HTR-8/SVneo (cell line): Measurements from ENCODE around the gene BFSP2.
A peak's percentile ranks its signal among the peaks of the same experiment; 100 is the strongest.
"Not testable (repeated sequence)": the region's sequence is repeated elsewhere in the genome, so short reads cannot be mapped to it uniquely, and the experiment has no call there.

Source experiments
- DNase-seq: peaks from one replicate; pipeline ENCODE4 v3.0.0; 2011; ENCODE audit warnings: low spot score, mixed read lengths; ENCODE audit not compliant: insufficient read length
- FAIRE-seq: peaks from 2 replicates; lab custom pipeline; 2011; peaks lifted over from hg19 to GRCh38; lab: Jason Lieb, UNC

The BFSP2 gene

DNA sequence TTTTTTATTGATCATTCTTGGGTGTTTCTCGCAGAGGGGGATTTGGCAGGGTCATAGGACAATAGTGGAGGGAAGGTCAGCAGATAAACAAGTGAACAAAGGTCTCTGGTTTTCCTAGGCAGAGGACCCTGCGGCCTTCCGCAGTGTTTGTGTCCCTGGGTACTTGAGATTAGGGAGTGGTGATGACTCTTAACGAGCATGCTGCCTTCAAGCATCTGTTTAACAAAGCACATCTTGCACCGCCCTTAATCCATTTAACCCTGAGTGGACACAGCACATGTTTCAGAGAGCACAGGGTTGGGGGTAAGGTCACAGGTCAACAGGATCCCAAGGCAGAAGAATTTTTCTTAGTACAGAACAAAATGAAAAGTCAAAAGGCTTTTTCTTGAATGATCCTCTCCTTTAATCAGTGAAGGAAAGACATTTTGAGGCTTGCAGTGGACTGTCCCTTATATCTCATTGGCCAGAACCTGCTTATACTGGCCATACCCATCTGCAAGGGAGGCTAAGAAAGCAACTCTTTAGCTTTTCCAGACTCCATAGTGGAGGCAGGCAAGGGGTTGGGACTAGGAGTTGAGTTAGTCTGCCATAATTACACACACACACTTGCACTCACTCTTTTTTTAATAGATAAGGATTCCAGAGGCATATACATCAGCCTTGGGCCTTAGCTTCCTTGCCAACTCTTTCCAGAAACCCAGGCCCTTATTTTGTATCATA, 73.8 kb downstream of the BFSP2 start:
- FAIRE-seq, DNase-seq: not testable (repeated sequence)

DNA sequence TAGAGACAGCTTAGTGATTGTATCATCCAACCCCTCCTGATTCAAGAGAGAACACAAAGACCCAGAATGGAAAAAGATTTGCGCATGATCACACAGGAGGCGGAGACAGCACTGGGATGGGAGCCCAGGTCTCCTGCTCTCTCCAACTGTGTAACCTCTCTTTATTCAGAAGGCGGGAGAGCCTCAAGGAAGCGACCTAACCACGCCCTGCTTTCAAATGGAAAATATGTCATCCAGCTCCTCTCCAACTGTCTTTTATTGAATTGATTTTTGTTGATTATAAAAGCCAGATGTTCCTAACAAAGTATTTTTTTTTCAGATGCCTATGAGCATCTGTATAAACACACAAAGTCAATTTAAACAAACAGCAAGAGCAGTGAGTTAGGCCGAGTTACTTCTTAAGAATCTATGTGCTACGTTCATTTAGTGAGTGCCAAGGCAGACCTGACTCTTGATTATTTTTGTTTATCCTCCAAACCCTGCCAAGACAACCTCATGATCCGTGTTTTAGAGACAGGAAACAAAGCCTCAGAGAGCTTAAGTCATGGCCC, 74.5 kb downstream of the BFSP2 start:
- no peak for DNase-seq
- no peak for FAIRE-seq

DNA sequence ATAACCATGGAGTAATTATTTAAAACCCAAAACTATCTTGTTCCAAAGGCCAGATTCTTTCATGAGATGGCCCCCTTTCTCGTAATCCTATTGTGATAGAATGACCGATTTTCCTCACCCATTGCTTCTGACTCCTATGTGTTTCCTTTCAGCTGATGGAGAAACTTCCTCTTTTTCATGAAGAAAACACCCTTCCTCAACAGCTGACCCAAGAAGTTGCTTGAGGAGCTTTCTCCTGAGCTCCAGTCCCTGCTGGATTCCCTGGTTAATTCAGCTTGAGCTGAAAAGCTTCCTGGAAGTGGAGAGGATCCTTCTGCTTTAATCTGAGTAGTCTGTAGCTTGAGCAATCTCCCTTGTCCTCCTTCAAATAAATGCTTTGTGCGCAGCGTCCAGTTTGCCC, 75.0 kb downstream of the BFSP2 start:
- FAIRE-seq (no peak), DNase-seq (no peak)

DNA sequence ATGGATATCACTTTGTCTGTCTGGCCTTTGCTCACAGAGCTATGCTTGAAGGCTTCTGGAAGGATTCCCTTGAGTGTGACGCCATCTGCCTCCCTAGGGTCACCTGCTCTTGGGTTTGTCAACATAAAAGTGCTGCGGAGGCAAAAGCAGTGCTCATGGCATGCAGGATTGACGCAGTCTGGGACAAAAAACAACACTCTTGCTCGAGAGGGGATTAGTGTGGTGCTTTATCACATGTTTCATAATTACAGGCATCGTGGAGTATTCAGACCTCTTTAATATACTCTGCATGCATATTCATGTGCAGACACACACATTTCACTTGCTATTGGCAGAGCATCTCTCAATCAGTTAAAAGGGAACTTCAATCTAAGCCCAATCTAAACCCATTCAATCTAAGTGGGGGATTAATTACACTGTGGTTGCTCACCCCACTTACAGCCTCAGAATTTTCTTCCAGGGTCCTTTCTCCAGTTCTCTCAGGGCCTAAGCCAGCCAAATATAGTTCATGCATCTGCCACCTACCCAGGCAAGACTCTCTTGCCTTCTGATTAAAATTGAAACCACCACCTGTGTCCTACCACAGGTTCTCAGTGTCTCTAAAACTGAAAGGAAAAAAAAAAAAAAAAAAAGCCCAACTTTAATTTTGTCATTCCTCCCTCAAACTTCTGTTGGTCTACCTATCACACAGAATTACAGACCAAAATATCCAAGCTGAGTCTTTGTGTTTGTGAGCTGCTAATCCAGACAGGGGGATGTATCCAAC, 75.6 kb downstream of the BFSP2 start:
- DNase-seq (no peak), FAIRE-seq (no peak)

DNA sequence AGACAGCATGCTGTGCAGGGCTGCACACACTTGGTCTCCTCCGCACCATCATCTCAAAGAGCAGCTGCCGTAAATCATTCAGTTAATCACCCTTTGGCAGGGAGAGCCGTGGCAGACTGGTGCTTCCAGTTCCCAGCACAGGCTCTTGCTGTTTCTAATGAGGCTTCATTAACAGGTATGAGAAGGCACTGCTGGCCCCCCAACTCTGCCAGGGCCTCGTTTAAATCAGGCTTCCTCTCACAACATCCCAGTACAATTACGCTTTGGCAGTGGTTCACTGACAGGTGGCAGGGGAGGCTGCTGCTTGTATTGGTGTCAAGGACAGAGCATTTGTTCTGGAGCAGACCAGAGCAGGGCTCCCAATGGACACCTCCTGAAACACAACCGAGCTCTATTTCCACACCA, 77.1 kb downstream of the BFSP2 start:
- FAIRE-seq (no peak), DNase-seq (no peak)

DNA sequence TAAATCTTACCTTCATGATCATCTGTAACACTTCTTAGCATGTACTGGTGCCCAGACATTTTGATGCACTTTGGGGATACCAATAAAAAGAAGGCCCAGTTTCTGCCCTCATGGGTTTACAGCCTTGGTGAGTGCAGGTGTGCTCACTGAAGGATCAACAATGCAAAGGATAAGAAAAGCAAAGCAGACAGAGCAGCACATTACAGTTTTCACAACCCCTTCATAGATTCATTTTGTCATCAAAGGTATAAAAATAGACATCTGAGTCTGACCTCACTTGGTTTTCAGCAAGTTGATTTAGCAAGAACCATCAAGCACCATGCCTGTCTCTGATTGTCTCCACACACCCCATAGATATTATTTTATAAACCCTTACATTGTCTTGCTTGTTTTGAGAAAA, 77.6 kb downstream of the BFSP2 start:
- FAIRE-seq (no peak), DNase-seq (no peak)

DNA sequence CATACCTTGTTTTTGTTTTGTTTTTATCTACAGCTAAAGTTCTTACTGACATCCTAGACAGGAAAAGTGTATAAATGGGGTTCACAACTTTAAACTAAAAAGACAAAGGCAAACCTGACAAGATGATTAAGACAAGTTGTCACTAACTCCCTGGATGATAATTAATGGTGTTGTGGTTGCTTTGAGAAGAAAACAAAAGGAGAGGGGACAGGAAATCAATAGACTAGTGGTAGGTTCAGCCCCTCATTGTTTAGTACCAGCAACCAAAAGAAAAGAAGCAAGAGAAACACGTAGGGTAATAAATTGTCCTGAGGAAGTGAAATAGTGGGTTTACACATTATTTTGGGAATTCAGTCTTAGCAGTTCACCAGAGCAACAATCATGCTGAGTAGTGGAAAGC, 78.8 kb downstream of the BFSP2 start:
- DNase-seq (no peak), FAIRE-seq (no peak)

DNA sequence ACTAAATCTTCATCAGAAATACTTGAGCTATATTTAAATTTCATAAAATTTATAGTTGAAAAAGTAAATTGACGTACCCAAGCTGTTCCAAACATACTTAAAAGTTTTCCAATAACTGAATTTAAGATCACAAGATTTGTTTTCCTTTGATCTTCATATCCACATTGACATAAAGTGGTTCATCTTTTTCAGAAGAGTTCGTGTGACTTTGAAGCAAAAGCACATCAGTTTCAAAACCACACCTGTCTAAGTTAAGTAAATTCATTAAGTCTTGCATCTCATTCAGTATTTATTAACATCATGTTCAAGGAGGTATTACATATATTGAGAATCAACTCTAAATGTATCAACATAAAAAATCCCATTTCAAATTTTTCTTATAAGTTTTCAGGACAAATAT, 79.5 kb downstream of the BFSP2 start:
- no peak for FAIRE-seq
- no peak for DNase-seq

DNA sequence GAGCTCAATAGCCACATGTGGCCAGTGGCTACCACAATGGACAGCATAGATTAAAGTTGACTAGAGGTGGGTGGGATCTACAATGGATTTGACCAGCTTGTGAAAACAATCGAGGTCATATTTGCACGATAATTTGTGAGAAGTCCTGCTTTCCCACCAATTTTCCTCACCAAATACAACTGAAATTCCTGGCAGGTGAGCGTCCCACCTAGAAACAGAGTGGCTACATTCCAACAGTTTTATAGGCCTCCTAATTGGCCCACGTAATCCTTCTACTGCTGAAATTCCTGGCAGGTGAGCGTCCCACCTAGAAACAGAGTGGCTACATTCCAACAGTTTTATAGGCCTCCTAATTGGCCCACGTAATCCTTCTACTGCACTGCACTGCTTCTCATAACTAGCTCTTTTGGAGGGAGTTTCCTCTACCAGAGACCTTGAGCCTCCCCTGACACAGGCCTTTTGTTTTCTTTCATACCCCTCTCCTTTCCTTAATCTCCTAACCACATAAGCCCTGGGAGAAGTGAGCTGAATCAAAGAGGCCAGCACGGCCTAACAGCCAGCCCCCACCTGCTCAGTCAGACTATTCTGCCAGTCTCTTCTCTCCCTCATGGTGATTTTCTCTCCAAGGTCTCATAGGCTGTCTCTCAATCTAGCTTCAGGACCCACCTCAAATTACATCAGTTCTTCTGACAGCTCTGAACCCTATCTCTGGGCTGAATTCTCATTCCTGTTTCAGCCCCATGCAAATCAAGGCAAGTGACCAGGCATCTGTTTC, 80.2 kb downstream of the BFSP2 start:
- DNase-seq (no peak), FAIRE-seq (no peak)

DNA sequence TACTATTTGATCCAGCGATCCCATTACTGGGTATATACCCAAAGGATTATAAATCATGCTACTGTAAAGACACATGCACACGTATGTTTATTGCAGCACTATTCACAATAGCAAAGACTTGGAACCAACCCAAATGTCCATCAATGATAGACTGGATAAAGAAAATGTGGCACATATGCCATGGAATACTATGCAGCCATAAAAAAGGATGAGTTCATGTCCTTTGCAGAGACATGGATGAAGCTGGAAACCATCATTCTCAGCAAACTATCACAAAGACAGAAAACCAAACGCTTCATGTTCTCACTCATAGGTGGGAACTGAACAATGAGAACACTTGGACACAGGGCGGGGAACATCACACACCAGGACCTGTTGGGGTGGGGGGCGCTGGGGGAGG, 82.6 kb downstream of the BFSP2 start:
- FAIRE-seq, DNase-seq: not testable (repeated sequence)

DNA sequence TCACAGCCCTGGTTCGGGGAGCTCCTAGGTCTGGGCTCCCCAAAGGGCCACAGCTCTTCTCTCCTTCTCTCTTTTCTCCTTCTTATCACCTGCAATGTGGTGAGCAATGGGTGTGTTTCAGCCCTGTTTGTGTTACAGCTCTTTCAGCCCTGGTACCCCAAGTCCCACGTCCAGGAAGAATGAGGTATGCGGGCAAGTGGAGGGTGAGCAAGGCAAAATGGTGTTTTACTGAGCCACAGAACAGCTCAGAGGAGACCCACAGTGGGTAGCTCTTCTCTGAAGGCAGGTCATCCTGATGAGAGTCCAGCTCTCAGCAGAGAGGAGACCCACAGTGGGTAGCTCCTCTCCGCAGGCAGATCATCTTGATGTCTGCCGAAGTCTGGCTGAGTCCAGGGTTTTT, 86.8 kb downstream of the BFSP2 start:
- FAIRE-seq (no peak), DNase-seq (no peak)

DNA sequence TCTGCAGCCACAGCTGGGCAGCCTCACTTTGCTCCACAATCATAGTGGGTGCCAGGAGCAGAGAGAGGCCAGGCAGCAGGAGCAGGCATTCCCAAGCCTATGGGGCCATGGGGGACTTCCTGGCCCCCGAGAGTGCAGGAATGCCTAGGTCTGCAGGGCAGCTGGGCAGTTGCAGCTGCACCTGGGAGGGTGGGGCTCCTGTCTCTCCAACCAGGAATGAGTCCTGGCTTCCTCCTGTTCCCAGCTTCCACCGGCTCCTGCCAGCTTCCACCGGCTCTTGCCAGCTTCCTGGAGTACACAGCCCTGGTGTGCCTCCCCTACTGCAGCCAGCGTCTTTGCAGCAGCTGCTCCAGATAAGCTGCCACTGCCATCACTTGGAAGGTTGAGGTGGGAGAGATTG, 87.3 kb downstream of the BFSP2 start:
- FAIRE-seq (no peak), DNase-seq (no peak)

DNA sequence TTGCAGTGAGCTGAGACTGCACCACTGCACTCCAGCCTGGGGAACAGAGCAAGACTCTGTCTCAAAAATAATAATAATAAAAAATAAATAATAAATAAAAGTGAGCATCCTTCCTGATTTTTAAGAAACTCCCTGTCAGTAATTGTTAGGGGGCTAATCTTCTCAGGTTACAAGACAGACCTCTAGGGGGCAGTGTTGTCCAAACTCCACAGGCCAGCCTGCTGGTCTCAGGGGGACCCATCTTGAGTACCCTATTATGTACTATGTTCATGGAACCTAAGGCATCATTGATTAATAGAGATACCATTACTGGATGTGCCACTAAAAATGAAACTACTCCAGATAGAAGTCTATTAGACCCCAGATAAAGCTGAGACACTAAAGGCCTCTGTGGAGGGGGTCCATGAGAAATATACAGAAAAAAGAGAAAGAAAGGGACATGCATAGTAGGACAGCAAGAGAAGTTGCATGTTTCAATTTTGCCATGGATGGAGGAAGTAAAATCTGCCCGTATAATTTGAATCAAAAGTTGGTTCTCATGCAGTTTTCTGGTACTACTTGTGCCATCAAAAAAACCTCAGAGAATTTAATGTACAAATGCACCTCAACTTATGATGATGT, 88.2 kb downstream of the BFSP2 start:
- no peak for DNase-seq
- FAIRE-seq, result no peak

DNA sequence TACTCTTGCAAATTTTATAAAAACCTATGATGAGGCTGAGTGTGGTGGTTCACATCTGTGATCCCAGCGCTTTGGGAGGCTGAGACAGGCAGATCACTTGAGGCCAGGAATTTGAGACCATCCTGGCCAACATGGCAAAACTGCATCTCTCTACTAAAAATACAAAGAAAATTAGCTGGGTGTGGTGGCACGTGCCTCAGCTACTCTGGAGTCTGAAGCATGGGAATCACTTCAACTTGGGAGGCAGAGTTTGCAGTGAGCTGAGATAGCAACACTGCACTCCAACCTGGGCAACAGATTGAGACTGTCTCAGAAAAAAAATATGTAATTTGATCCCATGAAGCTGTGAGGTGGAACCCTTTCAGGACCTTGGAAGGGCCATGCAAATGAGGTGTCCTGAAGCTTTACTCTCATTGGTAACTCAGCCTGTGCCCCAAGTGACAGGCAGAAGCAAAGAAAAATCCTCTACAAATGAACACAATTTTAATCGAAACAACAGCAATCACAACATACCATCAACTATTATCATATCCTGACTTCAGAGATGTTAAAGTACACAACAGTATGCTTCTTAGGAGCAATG, 89.0 kb downstream of the BFSP2 start:
- no peak for FAIRE-seq
- DNase-seq, result peak; percentile 62

DNA sequence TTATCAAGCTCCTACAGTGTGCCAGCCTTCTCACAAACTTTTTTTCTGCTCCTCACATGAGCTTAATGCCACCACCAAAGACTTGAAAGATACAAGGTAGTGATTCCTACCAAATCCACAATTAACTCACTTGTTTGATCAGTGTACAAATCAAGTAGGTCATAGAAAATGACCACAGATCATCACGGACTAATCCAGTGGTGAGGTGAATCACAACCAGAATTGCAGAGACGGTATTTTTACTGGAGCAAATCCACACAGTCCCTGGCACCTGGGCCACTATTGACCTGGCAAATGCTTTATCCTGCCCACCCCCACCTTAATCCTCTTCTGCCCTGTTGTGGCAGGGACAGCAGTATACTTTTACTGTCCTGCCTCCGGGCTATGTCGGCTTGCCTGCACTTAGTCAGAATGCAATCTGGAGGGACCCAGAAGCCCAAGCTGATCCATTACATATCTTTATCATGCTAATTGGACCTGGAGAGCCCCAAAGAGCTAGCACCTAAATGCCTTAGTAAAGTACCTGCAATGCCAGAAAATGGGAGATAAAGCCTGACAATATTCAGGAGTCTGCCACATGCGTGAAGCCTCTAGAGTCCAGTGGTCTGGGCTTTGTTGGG, 89.7 kb downstream of the BFSP2 start:
- DNase-seq, result no peak
- no peak for FAIRE-seq

DNA sequence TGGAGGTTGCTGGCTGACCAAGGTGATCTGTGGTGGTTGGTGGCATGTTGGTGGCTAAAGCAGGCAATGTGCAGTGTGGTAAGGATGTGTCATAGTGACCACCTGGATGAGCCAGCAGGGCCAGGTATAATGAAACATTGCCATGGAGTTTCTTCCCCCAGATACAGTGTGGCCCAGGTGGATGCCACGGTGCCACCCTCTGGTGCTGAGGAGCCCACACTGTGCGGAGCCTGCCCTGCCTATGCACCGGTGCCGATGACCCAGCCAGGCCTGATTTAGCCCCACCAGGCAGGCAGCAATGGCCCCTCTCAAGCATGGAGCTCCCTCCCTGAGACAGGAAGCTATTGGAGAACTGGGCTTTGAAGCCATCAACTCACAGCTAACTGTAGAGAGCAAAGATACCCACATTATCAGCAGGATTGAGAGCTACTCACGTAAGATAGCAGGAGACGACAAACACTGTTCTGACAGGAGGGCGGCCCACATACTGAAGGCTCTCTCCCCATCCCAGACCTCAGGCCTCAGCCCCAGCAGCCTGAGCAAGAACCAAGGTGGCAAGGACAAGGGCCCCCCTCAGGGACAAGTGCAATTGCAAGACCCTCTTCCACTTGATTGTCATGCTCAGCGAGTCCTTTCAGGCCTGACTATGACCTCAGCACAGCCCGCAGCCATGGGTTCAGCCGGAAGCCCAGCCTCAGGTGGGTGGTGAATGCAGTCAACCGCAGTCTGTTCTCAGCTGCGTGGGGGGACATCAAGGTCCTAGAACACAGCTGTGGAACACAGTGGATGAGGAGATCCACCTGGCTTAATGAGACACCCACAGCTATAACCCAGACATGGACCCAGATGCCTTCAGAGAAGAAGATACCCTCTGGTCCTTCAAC, 90.9 kb downstream of the BFSP2 start:
- DNase-seq (no peak), FAIRE-seq (no peak)

DNA sequence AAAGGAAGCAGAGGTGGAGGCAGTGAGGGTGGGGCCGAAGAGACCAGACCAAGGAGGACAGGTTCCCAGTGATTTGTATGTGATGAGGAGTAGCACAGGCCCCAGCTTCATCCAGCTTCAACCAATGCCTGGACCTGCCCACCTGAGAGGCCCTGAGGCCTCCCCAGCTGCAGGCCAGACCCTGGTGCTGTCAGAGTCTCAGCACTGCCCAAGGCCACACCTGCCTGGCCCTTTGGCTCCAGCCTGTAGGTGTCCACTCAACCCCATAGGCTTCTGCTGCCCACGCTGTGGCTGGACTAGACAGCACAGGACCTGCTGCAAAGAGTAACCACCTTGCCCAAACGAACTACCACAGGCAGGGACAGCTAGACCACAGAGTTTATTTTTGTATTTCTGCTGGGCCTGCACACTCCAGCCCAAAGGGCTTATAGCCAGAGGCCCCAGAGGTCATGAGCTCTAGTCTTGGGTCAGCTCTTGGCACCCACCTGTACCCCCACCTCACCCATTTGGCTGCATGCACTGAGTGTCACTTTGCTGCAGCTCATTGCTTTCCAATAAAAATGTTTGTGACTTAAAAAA, 91.7 kb downstream of the BFSP2 start:
- DNase-seq (no peak), FAIRE-seq (no peak)

DNA sequence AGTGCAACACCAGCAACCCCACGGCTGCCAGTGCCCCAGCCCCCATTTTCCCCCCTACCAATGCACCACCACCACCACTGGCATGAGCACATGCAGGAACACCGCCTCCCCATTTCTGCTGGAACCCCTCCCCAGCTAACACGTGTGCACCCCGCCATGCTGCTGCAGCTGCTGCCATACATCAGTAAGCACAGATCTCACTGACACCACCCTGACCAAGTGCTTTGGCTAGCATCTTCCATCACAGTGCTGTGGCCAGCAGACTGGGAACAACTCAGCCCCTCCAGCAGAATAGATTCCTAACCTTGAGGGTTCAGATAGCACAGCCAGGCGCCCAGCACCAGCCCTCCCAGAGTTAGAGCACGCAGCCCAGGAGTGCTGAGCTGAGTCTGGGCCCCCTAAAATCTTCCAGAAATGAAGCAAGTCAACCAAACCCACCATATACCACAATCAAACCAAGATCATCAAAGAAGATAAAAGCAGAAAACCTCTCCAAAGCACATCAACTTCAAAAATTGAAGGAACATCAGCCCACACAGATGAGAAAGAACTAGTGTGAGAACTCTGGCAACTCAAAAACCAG, 92.4 kb downstream of the BFSP2 start:
- DNase-seq, result no peak
- FAIRE-seq, result no peak
